Lower lobe of right lung (tissue), 2 donors: Measurements from ENCODE around the gene HOXA7. TPM values are rescaled to one million over a fixed set of nuclear protein-coding genes. Genes with fewer than 3 reads are reported as not detected.

Experiments
- ATAC-seq, 2 donors: fragments of 200-7000 bp; cut with Tn5 transposase; one replicate each; pipeline ENCODE4 v1.9.1; 2020 to 2022; ENCODE audit warnings: mild to moderate bottlenecking in 2 of 2, moderate library complexity in 2 of 2
- DNase-seq: peaks from one replicate; pipeline ENCODE4 v3.0.0-alpha.2; 2020
- H3K27ac ChIP-seq: fragments of 200-600 bp; one replicate; pipeline ENCODE4 v1.8.0; 2022
- H3K27me3 ChIP-seq: fragments of 200-600 bp; one replicate; pipeline ENCODE4 v1.8.0; 2022; ENCODE audit warnings: low read depth
- H3K36me3 ChIP-seq: fragments of 200-600 bp; one replicate; pipeline ENCODE4 v1.8.0; 2022; ENCODE audit warnings: mild to moderate bottlenecking
- H3K4me1 ChIP-seq: fragments of 200-600 bp; one replicate; pipeline ENCODE4 v1.8.0; 2022
- H3K4me3 ChIP-seq: fragments of 200-600 bp; one replicate; pipeline ENCODE4 v1.8.0; 2022; ENCODE audit warnings: mild to moderate bottlenecking
- H3K9me3 ChIP-seq: fragments of 200-600 bp; one replicate; pipeline ENCODE4 v1.8.0; 2022
- intact Hi-C: fragments of 100-400 bp; cut with DNase I; formaldehyde crosslinking; loops from one replicate; pipeline ENCODE4 v1.11.0; 2022
- total RNA-seq: library from RNA; stranded (reverse); fragmentation: NEBNext Ultra II Directional; extraction: Animal tissue kit (Norgen Biotek cat#: 25700); gene quantifications from one replicate; pipeline ENCODE4 v1.2.1, GENCODE V29; 2021
- TF ChIP-seq, protein P1 (sequence below): fragments of 200-600 bp; IDR thresholded peaks from one replicate; pipeline ENCODE4 v1.8.0; 2022; ENCODE audit warnings: antibody characterized with exemption, mild to moderate bottlenecking
- donor health status: DM: no; HTN: yes; CAD: no; lungs with severe emphysema.

Gene HOXA7
- total RNA-seq, 1 donor from 2014 or later = 2.2 TPM

GRCh38 chr7:27139334-27140125, 16.9 kb downstream of the HOXA7 start:
- Histone ChIP-seq H3K9me3 (no peaks in the 10 kb centered on the region), H3K4me1 (peaks cover 25% of the 10 kb centered on the region), H3K36me3 (no peaks in the 10 kb centered on the region), H3K27ac (peak overlapping the region; percentile 95), H3K27me3 (peaks cover 55% of the 10 kb centered on the region), H3K4me3 (peak overlapping the region; percentile 70)
- ATAC-seq = no peak
- TF ChIP-seq, protein P1, sequence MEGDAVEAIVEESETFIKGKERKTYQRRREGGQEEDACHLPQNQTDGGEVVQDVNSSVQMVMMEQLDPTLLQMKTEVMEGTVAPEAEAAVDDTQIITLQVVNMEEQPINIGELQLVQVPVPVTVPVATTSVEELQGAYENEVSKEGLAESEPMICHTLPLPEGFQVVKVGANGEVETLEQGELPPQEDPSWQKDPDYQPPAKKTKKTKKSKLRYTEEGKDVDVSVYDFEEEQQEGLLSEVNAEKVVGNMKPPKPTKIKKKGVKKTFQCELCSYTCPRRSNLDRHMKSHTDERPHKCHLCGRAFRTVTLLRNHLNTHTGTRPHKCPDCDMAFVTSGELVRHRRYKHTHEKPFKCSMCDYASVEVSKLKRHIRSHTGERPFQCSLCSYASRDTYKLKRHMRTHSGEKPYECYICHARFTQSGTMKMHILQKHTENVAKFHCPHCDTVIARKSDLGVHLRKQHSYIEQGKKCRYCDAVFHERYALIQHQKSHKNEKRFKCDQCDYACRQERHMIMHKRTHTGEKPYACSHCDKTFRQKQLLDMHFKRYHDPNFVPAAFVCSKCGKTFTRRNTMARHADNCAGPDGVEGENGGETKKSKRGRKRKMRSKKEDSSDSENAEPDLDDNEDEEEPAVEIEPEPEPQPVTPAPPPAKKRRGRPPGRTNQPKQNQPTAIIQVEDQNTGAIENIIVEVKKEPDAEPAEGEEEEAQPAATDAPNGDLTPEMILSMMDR = no peak
- DNase-seq = no peak
- intact Hi-C loops = loop anchor here (5.0 kb wide), 1 partner anchor 282 kb away; no protein-coding TSS in a partner anchor

- no peak for ATAC-seq
Measured at GRCh38 chr7:27138985-27139333, 17.5 kb downstream of the HOXA7 start.

DNA sequence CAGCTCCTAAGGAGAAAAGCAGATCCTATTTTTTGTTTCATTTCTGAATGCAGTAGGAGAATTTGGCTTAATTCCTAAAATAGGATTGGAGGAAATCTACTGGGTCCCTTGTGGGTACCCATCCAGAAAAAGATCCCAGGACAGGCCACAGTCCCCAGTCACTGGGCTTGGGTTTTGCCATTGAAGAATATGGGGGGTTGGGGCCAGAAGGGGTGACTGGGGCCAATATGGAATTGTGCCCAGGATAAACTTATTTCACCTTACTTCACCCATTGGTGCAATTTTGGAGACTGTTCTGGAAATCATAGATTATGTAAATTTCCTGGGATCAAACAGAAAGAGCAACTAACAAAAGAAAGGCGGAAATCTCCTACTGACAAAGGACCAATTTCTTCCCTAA, 18.0 kb downstream of the HOXA7 start:
- peaks cover 36% of the 10 kb centered on the region for H3K4me1 ChIP-seq
- intact Hi-C loops = no loop called here
- no peak for DNase-seq

More at GRCh38 chr7:27138985-27139333, 17.5 kb downstream of the HOXA7 start:
- Histone ChIP-seq H3K4me1 (peaks cover 31% of the 10 kb centered on the region), H3K9me3 (no peaks in the 10 kb centered on the region), H3K27me3 (peaks cover 52% of the 10 kb centered on the region), H3K27ac (peak overlapping the region; percentile 95), H3K36me3 (no peaks in the 10 kb centered on the region), H3K4me3 (peak overlapping the region; percentile 70)
- intact Hi-C loops = no loop called here
- TF ChIP-seq, protein P1 = no peak
- DNase-seq = no peak

GRCh38 chr7:27137640-27138315, 18.7 kb downstream of the HOXA7 start:
- H3K4me3 ChIP-seq = peak overlapping the region; percentile 70
- ATAC-seq = no peak
- no peak for DNase-seq
- intact Hi-C loops = no loop called here
- H3K9me3 ChIP-seq = no peaks in the 10 kb centered on the region
- no peaks in the 10 kb centered on the region for H3K36me3 ChIP-seq
- TF ChIP-seq, protein P1 = no peak
- H3K27ac ChIP-seq = peak overlapping the region; percentile 95
- peaks cover 40% of the 10 kb centered on the region for H3K27me3 ChIP-seq
- H3K4me1 ChIP-seq = peaks cover 37% of the 10 kb centered on the region

More for the DNA sequence above, 18.0 kb downstream of the HOXA7 start:
- ATAC-seq = no peak
- Histone ChIP-seq H3K4me3 (peak overlapping the region; percentile 70), H3K9me3 (no peaks in the 10 kb centered on the region), H3K27me3 (peaks cover 47% of the 10 kb centered on the region), H3K27ac (peak overlapping the region; percentile 95), H3K36me3 (no peaks in the 10 kb centered on the region)
- TF ChIP-seq, protein P1 = no peak

- Histone ChIP-seq H3K4me3 (no peak overlapping the region), H3K27ac (peak overlapping the region; percentile 95), H3K36me3 (no peaks in the 10 kb centered on the region), H3K27me3 (peaks cover 35% of the 10 kb centered on the region), H3K4me1 (peaks cover 46% of the 10 kb centered on the region), H3K9me3 (no peaks in the 10 kb centered on the region)
- intact Hi-C loops = no loop called here
- no peak for ATAC-seq
- no peak for DNase-seq
- TF ChIP-seq, protein P1 = no peak
Measured at GRCh38 chr7:27134392-27134791, 22.1 kb downstream of the HOXA7 start.
